Loucy (cell line): ENCODE data around the gene SIAH1.

ENCODE experiments used
- EZH2phosphoT487 ChIP-seq: fragments of 200-600 bp; IDR thresholded peaks from 2 replicates; pipeline ENCODE4 v1.6.1; 2018; ENCODE audit warnings: antibody characterized with exemption, mild to moderate bottlenecking, moderate library complexity, borderline replicate concordance
- TF ChIP-seq, protein P1 (sequence below): fragments of 200-600 bp; sonication (generic); conservative IDR thresholded peaks from 2 replicates; pipeline ENCODE4 v1.5.1; 2014; ENCODE audit warnings: mild to moderate bottlenecking, antibody characterized with exemption, low read length

DNA sequence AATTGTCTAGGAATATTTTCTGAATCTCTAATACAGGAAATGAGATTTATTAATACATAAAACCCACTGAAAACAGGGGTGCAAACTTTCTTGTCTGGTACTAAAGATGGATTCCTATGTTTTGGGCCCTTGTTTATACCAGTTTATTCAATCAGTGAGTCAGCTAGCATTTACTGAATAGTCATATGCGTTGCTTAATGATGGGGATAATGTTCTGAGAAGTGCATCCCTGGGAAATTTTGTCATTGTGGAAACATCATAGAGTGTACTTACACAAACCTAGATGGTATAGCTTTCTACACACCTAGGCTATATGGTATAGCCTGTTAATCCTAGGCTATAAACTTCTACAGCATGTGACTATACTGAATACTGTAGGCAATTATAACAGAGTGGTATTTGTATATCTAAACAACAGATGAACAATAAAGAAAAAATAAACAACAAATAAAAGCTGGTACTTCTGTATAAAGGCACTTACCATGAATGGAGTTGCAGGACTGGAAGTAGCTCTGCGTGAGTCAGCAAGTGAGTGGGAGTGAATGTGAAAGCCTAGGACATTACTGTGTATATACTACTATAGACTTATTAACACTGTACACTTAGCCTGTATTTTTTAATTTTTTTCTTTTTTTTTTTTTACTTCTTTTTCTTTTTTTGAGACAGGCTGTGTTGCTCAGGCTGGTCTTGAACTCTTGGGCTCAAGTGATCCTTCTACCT lies 63.7 kb downstream of the SIAH1 start:
- TF ChIP-seq, protein P1, sequence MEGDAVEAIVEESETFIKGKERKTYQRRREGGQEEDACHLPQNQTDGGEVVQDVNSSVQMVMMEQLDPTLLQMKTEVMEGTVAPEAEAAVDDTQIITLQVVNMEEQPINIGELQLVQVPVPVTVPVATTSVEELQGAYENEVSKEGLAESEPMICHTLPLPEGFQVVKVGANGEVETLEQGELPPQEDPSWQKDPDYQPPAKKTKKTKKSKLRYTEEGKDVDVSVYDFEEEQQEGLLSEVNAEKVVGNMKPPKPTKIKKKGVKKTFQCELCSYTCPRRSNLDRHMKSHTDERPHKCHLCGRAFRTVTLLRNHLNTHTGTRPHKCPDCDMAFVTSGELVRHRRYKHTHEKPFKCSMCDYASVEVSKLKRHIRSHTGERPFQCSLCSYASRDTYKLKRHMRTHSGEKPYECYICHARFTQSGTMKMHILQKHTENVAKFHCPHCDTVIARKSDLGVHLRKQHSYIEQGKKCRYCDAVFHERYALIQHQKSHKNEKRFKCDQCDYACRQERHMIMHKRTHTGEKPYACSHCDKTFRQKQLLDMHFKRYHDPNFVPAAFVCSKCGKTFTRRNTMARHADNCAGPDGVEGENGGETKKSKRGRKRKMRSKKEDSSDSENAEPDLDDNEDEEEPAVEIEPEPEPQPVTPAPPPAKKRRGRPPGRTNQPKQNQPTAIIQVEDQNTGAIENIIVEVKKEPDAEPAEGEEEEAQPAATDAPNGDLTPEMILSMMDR = no peak
- TF ChIP-seq EZH2phosphoT487 = no peak
